GM21515 (cell line): ENCODE measurements around the gene DNAAF8.
"Not testable (repeated sequence)": the region's sequence is repeated elsewhere in the genome, so short reads cannot be mapped to it uniquely, and the experiment has no call there.

Experiments used
- ATAC-seq: cut with Tn5 transposase; IDR thresholded peaks from one replicate; pipeline ENCODE4 v1.9.1; 2021; ENCODE audit not compliant: unreplicated experiment

The DNAAF8 gene

DNA sequence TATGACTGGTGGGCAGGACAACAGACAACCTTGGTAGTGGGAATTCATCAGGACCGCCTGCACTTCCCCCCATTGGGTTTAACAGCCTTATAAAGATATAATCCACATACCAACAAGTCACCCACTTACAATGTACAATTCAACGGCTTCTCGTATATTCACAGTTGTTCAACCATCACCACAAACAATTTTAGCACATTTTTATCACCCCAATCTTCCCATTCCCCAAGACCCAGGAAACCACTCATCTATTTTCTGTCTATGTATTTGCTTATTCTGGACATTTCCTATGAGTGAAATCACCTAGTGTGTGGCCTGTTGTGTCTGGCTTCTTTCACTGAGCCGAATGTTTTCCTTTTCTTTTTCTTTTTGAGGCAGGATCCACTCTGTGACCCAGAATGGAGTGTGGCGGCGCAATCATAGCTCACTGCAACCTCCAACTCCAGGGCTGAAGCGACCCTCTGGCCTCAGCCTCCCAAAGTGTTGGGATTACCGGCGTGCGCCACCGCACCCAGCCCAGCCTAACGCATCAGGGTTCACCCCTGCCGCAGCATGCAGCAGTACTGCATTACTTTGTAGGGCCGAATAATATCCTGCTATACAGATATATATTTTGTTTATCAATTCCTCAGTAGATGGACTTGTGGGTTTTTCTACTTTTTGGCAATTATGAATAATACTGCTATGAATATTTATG, 11.1 kb upstream of the DNAAF8 start:
- ATAC-seq = no peak

DNA sequence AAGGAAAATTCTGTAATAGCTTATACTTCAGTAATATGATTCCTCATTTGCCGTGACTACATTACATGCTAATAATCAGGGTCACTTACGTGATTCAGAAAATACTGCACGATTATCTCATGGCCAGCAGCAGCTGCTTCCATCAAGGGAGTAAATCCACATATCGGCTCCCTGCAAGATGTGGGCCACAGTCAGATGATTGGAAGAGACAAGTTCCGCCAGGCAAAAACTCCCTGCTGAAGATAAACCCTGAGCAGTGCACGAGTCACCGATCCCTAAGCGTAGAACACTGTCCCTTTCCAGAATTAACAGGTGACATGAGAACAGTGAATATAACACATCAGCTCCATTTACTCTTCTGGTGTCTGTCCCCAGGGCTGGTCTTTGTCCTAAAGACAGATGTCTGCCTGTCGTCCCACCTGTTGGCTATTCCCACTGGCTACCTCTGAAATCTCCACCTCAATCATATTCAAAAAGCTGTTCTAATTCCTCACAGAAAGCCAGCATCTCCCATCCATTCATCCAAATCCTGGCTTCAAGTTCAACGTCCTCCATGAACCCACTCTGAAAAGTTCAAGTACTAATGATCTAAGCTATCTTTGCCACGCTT, 9.6 kb upstream of the DNAAF8 start:
- no peak for ATAC-seq

DNA sequence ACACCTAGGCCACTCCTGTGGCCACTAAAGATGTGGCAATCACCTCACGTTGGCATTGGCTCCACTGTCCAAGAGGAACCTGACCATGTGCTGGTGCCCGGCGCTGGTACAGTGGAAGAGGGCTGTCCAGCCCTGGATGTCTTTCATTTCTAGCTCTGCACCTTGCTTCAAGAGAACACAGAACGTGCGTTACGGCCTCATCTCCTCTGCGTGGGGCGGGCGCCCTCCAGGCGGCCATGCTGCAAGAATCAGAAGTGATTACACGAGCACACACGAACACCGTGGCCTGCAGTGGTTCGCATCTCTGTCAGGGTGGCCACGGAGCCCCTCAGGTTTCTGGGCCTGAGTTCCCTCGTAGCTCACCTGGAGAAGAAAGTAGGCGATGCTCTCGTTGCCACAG, 7.7 kb upstream of the DNAAF8 start:
- no peak for ATAC-seq

DNA sequence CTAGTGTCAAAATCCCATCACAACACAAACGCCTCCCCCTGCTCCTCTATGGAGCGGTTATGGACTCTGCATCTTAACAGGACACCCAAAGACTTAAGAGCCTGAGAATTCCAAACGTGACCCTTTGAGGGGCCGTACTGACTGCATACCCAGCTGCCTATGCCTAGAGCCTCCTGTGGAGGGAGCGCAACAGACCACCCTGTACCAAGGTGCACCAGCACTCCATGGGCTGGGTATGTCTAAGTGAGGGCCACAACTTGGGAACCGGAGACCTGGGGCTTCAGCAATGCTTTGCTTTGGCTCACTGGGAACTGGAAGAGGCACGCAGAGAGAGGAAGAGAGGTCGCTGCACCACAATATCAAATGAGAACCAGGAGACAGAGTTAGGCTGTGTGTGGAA, 5.7 kb upstream of the DNAAF8 start:
- no peak for ATAC-seq

DNA sequence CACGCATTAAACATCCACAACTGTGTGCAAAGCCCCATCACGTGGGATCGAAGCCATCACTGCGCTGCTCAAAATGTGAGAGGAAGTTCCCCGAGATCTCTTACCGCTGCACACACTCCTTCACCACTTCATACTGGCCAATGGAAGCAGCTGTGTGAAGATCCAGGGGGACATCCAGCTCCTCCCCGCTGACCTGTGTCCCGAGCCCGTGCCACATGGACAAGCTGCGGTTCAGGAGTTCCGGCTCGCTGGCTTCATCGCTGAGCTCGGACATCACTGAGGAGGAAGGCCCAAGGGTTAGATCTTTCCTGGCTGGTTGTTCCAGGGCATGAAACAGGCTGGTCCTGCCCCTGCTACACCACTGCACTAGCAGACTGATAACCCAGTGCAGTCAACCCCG, 4.5 kb upstream of the DNAAF8 start:
- ATAC-seq = no peak

DNA sequence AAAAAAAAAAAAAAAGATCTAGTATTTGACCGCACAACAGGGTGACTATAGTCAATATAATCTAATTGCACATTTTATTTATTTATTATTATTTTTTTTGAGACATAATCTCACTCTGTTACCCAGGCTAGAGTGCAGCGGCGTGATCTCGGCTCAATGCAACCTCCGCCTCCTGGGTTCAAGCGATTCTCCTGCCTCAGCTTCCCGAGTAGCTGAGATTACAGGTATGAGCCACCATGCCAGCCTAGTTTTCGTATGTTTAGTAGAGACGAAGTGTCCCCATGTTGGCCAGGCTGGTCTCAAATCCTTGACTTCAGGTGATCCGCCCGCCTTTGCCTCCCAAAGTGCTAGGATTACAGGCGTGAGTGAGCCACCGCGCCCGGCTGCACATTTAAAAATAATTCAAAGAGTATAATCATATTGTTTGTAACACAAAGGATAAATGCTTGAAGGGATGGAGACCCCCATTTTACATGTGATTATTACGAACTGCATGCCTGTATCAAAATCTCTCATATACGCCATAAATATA, 1.1 kb upstream of the DNAAF8 start:
- no peak for ATAC-seq

DNA sequence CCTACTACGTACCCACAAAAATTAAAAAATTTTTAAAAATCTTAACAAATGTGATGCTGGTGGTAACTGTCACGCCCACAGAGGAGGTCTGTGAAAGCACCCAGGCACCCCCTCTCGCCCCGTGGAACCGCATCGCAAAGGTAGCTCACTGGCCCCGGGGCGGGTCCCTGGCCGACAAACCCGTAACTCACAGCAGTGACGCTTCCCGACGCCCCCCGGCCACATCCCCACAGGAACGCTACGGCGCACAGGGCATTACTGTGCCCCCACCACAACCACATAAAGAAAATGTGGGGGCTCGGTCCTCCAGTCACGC, 632 bp upstream of the DNAAF8 start:
- no peak for ATAC-seq

DNA sequence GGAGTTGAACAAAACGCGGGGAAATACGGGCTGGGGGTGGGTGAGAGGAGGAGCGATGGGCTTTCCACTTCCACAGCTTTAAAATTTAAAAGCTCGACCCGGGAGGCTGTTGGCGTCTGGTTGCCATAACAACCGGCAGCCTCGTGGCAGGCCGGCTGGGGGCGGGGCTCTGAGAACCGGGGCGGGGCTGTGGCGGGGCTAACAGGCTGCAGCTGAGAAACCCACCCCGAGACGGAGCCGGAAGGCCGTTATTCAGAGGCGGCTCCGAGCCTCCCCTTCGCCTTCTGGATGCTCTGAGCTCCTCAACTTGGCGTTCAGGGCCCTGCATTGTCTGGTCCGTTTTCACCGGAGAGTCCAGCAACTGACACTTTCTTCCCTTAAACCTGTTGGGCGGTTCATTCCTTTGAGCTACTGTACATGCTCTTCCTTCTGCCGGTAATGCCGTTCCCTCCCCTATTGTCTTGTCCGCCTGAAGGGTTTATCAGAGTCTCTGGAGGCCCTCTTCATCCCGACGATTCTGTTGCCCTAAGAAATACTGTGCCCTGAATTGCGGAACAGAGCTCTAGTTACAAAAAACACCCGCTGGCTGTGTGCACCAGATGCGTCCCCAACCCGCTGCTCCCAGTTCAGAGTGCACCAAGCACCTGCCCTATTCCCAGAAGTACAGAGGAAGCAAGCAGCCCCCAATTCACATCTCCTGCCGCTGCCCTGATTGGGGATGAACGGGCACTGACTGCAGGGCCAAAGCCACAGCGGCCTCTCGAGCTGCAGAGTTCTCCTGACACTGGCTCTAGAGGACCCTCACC, 596 bp downstream of the DNAAF8 start:
- ATAC-seq = peak; percentile 66

DNA sequence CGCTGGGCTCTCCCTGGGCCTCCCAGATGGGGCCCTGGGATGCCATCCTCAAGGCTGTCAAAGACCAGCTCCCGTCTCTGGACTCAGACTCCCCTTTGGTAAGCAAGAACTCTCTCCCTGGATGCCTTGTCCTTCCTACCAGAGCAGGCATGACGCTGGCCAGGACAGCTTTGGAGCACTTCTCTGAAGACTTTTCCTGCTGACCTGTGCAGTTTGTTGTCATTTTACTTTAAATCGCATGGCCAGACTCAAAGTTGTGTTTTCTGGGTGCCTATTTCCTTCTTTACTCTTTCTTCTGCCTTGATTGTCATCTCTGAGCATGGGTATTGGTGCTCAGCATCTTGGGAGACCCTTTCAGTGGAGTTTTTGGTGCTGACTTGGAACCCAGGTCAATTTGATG, 2.2 kb downstream of the DNAAF8 start:
- ATAC-seq = no peak

DNA sequence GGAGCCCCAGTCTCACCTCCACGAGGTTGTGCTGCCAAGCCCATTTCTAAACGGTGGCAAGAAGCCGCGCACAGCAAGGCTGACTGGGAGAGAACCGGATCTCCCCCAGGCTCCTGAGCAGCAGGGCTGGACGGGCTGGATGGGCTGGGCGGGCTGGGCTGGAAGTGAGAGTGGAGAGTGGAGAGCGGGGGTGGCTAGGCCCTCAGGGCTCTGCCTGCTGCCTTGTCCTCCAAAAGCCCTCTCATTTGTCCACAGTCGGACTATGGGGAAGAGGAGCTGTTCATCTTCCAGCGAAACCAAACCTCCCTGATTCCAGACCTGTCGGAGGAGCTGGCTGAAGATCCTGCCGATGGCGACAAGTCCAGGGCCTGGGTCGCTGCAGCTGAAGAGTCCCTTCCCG, 3.2 kb downstream of the DNAAF8 start:
- no peak for ATAC-seq

DNA sequence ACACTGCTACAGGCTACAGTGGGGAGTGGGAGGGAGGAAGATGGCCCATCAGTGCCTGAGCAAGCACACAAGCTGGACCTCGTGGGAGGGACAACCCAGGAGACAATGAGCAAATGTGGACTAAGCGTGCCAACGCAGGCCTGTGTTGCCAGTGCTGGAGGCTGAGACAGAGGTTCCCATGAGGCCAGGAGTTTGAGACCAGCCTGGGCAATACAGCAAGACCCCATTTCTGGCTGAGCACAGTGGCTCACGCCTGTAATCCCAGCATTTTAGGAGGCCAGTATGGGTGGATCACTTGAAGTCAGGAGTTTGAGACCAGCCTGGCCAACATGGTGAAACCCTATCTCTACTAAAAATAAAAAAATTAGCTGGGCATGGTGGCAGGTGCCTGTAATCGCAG, 4.0 kb downstream of the DNAAF8 start:
- ATAC-seq = not testable (repeated sequence)

DNA sequence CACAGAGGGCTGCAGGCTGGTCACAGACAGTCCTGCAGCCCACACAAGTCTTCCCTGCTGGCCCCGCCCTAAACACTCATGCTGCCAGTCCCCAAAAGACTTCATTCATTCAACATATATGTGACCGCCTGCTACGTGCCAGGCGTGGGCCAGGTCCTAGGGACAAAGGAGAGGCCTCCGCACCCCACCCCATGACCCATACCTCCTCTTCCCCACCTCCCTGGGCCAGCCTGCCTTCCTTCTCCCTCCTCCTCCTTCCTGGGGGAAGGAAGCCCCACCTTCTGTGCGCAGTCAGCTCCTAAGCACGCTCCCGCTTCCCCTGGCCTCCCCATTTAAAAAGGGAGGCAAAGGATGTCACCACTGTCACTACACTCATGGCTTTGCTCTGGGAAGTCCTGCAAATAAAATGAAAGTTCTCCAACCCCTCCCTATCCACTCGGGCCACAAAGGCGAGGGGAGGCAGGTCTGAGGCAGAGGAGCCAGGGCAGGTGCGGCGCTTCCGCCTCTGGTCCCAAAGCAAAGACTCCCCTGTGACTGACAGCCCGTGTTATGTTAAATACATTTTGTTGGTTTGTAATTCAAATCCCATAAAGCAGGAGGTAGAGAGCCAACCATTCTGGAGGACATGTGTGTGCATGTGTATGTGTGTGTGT, 9.0 kb downstream of the DNAAF8 start:
- no peak for ATAC-seq

DNA sequence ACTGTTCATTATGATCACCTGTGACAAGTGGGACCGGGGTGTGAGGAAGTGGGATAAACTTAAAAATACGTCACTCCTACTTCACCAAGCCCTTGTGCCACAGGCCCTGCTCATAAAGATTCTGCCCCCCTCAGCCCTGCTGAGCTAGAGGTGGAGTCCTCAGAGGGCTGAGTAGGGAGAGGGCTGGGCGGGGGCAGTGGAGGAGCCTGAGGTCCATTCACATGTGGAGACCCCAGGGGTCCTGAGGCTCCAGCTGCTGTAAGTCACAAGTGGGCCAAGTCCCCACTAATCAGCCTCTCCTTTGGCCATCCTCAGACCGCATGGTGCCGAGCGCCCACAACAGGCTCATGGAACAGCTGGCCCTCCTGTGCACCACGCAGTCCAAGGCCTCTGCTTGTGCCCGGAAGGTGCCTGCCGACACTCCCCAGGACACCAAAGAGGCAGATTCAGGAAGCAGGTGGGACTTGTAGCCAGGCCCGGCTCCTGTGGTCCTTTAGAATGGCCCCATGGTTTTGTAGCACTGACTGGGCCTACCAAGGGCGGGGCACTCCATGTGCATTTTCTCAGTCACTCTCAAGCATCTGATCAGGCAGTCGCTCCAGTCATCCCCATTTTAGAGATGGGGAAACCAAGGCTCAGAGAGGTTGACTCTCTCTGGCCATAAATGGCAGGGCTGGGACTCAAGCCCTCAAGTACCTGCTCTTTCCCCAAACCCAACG, 10.4 kb downstream of the DNAAF8 start:
- ATAC-seq = no peak

DNA sequence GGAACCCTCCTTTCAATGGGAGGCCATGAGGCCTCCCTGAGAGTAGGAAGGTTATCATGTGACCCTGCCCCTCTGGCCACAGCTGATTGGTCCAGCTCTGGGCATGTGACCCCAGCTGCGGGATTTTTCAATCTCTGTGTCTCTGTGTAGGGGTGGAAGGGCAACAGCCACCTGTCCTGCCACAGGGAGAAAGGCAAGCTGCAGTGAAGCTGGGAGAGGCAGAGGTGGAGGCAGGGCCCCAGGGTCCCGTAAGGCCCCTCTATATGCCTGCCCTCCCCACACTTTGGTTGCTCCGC, 10.9 kb downstream of the DNAAF8 start:
- no peak for ATAC-seq

DNA sequence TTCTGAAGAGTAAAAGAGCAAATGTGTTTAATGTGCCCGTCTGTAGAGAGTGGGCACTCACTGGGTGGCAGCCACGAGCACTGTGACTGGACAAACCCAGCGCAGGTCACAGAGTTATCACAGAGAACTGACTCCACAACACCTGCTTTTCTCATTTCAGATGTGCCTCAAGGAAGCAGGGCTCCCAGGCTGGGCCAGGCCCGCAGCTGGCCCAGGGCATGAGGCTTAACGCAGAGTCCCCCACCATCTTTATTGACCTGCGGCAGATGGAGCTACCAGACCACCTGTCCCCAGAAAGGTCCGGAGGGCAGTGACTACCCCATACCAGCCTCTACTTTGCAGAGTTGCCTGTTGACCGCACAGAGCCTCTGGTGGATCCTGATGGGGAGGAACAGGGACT, 11.9 kb downstream of the DNAAF8 start:
- no peak for ATAC-seq

DNA sequence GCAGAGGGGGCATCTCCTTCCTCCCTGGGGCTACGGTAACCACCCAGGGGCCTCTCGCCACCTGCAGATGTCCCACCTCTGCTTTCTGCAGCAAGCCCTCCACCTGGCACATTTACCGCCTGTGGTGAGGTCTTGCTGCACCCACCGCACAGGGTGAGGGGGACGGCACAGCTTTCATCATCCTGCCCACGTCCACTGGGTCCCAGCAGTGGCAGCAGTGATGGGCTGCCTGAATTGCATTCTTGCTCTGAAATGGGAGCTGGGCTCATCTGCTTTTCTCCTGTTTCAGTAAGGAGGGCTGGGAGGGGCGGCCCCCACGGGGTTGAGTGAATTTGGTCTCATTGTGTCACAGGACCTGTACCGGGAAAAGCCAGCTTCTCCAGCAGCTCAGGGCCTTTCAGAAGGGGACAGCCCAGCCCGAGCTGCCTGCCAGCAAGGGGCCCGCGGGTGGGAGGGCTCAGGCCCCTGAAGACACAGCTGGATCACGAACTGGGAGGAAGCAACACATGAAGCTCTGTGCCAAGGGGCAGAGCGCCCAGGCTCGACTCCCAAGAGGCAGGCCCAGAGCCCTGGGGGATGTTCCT, 12.7 kb downstream of the DNAAF8 start:
- ATAC-seq = no peak

DNA sequence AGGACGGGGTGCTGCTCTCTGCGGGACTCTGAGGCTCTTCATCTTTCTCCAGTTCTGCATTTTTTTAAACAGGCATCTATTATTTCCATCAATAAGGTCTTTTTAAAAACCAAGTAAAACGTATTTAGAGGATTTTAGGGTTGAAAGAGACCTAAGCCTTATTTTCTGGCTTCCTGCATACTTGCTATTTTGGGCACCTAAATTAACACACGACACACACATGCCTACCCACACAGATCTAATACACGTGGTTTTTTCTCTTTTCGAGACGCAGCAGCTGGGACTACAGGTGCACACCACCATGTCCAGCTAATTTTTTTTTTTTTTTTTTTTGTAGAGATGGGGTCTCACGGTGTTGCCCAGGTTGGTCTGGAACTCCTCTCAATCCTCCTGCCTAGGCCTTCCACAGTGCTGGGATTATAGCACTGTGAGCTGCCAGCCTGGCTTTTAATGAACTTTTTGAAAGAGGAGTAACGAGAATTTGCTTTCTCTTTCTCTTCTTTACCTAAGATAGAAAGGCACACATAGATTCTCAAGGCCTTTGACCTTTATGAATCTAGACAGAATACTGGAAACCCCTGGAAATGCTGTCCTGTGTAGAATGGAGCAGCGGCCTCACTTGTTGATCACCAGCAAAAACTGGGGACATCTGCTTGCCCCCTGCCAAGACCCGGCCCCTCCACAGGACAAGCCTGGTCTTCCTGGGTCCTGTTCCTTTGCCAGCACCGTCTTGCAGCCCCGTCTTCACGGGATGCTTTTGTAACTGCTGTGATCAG, 13.8 kb downstream of the DNAAF8 start:
- no peak for ATAC-seq

DNA sequence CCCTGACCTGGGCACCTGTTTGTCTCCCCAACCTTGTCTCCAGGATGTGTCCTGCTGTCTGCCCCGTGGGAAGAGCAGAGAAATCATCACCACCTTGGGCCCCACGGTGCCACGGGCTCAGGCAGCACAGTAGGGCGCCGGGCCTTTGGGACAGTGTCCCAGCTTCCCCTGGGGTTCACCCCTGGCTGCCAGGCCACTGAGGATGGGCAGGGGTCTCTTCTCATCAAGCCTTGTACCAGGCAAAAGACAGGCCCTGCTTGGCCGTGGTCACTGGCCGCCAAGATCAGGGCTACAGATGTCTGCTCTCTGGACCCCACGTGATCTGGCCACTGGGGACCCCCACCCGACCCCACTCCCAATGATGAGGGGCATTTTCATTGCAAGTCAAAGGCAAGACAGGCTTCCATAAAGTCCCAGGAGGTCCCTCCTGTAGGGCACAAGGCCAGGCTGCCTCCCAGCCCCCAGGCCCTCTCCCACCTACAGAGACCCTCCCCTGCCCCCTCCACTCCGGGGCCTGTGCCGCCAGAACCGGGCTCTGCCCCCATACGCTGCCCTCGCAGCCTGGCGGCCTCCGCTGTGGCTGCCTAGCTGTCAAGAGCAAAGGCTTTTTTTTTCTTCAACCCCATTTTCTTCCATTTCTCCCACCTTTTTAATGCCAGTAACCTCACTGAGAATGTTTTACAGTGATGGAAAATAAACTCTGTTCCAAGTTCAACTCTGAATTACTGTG, 14.5 kb downstream of the DNAAF8 start:
- ATAC-seq = no peak

DNA sequence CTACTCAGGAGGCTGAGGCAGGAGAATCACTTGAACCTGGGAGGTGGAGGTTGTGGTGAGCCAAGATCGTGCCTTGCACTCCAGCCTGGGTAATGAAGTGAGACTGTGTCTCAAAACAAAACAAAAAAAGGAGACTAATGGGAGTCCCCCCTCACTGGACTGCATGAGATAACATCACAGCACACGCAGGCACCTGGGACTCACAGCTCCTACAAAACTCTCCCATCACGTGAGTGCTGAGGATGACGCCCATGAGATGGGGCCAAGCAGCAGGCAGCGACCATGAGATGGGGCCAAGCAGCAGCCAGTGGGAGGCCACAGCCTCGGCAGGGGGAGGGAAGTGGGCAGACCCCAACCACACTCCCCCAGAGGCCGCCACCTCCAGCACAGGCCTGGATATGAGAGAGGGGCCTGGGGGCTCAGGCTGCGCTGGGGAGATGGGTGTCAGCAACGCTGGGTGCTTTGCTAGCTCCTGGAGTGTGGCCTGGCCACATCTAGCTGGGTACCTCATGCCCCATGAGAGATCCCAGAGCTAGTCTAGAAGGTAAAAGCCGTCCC, 15.4 kb downstream of the DNAAF8 start:
- ATAC-seq = no peak
